Esophagus squamous epithelium (tissue), 4 donors: ENCODE measurements around the gene CLP1.

Experiments used
- CTCF ChIP-seq, 6 experiments: fragments of 450-650 bp in 4 of 6; fragments of 200-600 bp in 2 of 6; sonication (generic) in 2 of 6; IDR thresholded peaks; one replicate each; pipeline ENCODE4 v1.5.1; 2016 to 2019; ENCODE audit warnings: antibody characterized with exemption in 6 of 6, mild to moderate bottlenecking in 4 of 6, moderate library complexity in 4 of 6
- POLR2A ChIP-seq, 4 donors: fragments of 450-650 bp; IDR thresholded peaks; one replicate each; pipeline ENCODE4 v1.6.1; 2017; ENCODE audit warnings: antibody characterized with exemption in 4 of 4, mild to moderate bottlenecking in 4 of 4, moderate library complexity in 3 of 4

DNA sequence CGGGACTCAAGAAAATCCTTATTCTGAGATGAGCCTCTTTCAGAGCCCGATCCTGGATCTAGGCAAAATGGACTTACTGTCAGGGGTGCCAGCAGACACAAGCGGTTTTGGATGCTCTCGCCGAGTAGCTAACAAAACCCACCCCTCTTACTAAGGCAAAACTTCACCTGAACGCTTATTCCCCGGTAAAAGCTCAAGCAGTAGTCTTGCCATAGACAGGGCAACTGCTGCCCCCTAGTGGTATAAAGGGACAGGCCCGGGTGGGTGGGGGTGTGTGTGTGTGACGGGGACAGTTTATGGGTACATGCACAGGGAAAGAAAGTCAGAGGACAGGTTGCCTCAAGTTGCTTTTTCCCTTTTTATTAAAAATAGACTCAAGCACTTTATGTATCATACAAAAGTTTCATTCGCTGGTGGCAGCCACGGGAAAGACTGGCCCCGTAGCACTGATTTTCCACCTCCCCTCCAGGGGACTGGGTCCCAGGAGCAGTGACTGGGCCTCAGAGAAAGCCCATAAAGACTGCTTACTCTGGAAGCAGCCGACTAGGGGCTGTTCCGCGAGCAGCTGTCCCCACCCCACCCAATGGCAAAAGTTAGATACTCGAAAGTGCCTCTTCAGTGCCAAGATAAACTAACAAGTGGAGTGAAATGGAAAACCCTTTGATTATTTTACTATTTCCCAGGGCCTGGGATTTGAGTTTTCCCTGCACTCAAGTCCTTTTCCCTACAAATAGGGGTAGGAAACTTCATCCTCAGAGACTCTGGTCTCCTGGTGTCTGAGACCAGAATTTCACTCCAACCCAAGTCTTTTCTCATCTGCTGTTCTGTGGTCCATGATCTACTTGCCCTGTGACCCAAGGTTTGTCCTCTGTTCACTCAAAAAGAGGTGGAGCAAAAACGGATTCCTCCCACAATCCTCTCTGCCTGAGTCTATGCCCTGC, 12.5 kb upstream of the CLP1 start:
- TF ChIP-seq CTCF (IDR thresholded peaks at IDR 0.05), result peak; percentile 66 to 92 (median 82)
- no peak for TF ChIP-seq POLR2A (IDR thresholded peaks at IDR 0.05)
